ENCODE results near the gene TBATA. TPM values are rescaled to one million over a fixed set of nuclear protein-coding genes. Genes with fewer than 3 reads are reported as not detected.

Gene TBATA
- total RNA-seq, 1 experiment from 2014 or later: not detected

GRCh38 chr10:70816220-70816894 lies 31.2 kb upstream of the TBATA start:
- CTCF ChIA-PET: interaction anchor here (0.6 to 1.4 kb wide), 4 partner anchors 45 to 192 kb away, joined by 3 to 4 read pairs (median 4); no protein-coding TSS in a partner anchor
- BruUV-seq (replicated peaks): no TSS peak
- H3K4me3 Mint-ChIP-seq (ENCODE audit: low read depth, unreplicated experiment): peak overlapping the region; percentile 84

DNA sequence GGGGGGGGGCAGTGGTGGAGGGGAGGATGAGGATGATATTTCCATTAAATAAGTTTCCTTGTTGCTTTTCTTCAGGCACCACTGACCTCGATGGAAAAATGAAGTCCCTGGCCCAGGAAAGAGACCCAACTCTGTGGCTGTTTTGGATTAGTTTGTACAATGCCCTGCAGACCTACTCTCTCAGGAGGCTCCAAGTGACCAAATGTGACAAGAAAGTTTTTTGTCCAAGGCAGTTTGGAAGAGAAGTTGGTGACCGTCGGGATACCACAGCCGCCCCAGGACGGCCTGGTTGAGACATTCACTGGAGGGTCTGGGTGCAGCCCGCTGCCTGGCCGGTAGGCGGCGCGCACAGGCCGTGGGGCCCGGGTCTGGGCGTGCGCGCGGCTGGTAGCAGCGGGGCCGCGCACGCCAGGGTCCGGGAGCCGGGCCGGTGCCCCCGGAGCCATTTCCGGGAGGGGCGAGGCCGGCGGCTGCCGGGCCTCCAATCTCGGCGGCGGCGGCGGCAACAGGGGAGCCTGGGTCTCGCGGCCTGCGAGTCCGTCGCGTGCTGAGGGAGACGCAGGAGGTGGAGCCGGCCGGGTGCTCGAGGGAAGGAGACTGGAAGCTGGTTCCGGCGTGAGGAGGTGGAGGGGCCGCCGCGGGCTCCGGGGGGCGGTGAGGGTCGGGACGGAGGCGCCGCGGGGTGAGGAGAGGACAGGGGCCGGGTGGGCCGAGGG lies 30.5 kb upstream of the TBATA start, which contains the start of gene SGPL1:
SGPL1 (plus strand) TSS at position 445 of the 716 bp plus-strand sequence. CDS start 906 bp downstream, outside the sequence.
- no TSS peak for BruUV-seq (replicated peaks)
- CTCF ChIA-PET: interaction anchor here (0.6 kb wide), 1 partner anchor 191 kb away, joined by 4 read pairs; no protein-coding TSS in a partner anchor
- peak; percentile 96 for DNase-seq
- Mint-ChIP-seq H3K27ac (ENCODE audit: unreplicated experiment) (peak within 1 kb of the TSS; percentile 75), H3K36me3 (ENCODE audit: insufficient read depth, unreplicated experiment) (peaks cover 31% of the 10 kb centered on the region), H3K4me1 (ENCODE audit: low read depth, unreplicated experiment) (peaks cover 8% of the 10 kb centered on the region), H3K4me3 (ENCODE audit: low read depth, unreplicated experiment) (peak within 1 kb of the TSS; percentile 84), H3K27me3 (ENCODE audit: unreplicated experiment) (peaks cover 27% of the 10 kb centered on the region), H3K9me3 (ENCODE audit: low read depth, unreplicated experiment) (no peaks in the 10 kb centered on the region)
- intact Hi-C loops (cut with micrococcal nuclease; ENCODE audit: unreplicated experiment): loop anchor here (1.0 kb wide), 1 partner anchor 65 kb away; no protein-coding TSS in a partner anchor
- peak; percentile 99 for TF ChIP-seq CTCF (IDR thresholded peaks at IDR 0.05; ENCODE audit: unreplicated experiment)

More at GRCh38 chr10:70816220-70816894, 31.2 kb upstream of the TBATA start:
- peaks cover 10% of the 10 kb centered on the region for H3K4me1 Mint-ChIP-seq (ENCODE audit: low read depth, unreplicated experiment)
- H3K36me3 Mint-ChIP-seq (ENCODE audit: insufficient read depth, unreplicated experiment): peaks cover 31% of the 10 kb centered on the region
- intact Hi-C loops (cut with micrococcal nuclease; ENCODE audit: unreplicated experiment): no loop called here
- H3K27me3 Mint-ChIP-seq (ENCODE audit: unreplicated experiment): peaks cover 27% of the 10 kb centered on the region
- H3K27ac Mint-ChIP-seq (ENCODE audit: unreplicated experiment): peak overlapping the region; percentile 75
- DNase-seq: peak; percentile 80
- no peaks in the 10 kb centered on the region for H3K9me3 Mint-ChIP-seq (ENCODE audit: low read depth, unreplicated experiment)
- no peak for TF ChIP-seq CTCF (IDR thresholded peaks at IDR 0.05; ENCODE audit: unreplicated experiment)

DNA sequence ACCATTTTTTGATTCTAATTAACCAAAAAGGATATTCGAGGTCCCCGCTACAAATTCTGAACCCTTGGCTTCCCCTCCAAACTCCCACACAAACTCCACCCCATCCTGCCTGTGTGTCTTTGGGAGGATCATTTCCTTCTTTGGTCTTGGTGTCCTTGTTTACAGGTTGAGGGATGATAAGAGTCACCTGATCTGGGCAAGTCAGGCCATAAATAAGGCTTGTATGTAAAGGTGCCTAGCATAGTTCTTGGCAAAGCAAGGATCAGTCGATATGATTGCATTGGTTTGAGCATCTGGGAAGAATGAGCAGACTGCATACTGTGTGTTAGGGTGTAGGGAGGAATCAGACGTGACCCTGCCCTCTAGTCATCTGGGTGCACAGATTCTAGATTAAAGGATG lies 28.9 kb upstream of the TBATA start:
- Mint-ChIP-seq H3K4me3 (ENCODE audit: low read depth, unreplicated experiment) (no peak overlapping the region), H3K4me1 (ENCODE audit: low read depth, unreplicated experiment) (peaks cover 8% of the 10 kb centered on the region), H3K27ac (ENCODE audit: unreplicated experiment) (no peak overlapping the region), H3K27me3 (ENCODE audit: unreplicated experiment) (peaks cover 32% of the 10 kb centered on the region), H3K36me3 (ENCODE audit: insufficient read depth, unreplicated experiment) (peaks cover 31% of the 10 kb centered on the region), H3K9me3 (ENCODE audit: low read depth, unreplicated experiment) (no peaks in the 10 kb centered on the region)
- no TSS peak for BruUV-seq (replicated peaks)
- CTCF ChIA-PET: no interaction called here
- no peak for TF ChIP-seq CTCF (IDR thresholded peaks at IDR 0.05; ENCODE audit: unreplicated experiment)
- no peak for DNase-seq
- intact Hi-C loops (cut with micrococcal nuclease; ENCODE audit: unreplicated experiment): no loop called here

- H3K27me3 Mint-ChIP-seq (ENCODE audit: unreplicated experiment): peaks cover 40% of the 10 kb centered on the region
Observed at GRCh38 chr10:70812814-70813213, 27.6 kb upstream of the TBATA start.

More at GRCh38 chr10:70812814-70813213, 27.6 kb upstream of the TBATA start:
- peaks cover 5% of the 10 kb centered on the region for H3K4me1 Mint-ChIP-seq (ENCODE audit: low read depth, unreplicated experiment)
- no TSS peak for BruUV-seq (replicated peaks)
- CTCF ChIA-PET: interaction anchor here (0.7 to 0.8 kb wide), 2 partner anchors 61 to 107 kb away, joined by 3 to 6 read pairs; no protein-coding TSS in a partner anchor
- H3K36me3 Mint-ChIP-seq (ENCODE audit: insufficient read depth, unreplicated experiment): peaks cover 20% of the 10 kb centered on the region
- DNase-seq: no peak
- TF ChIP-seq CTCF (IDR thresholded peaks at IDR 0.05; ENCODE audit: unreplicated experiment): no peak
- no peaks in the 10 kb centered on the region for H3K9me3 Mint-ChIP-seq (ENCODE audit: low read depth, unreplicated experiment)
- H3K27ac Mint-ChIP-seq (ENCODE audit: unreplicated experiment): no peak overlapping the region
- no peak overlapping the region for H3K4me3 Mint-ChIP-seq (ENCODE audit: low read depth, unreplicated experiment)
- intact Hi-C loops (cut with micrococcal nuclease; ENCODE audit: unreplicated experiment): no loop called here

Data from Calu3 (cell line).